Vagina (tissue), 2 donors: Measurements from ENCODE around the gene POU3F3.

Experiments
- POLR2A ChIP-seq, 2 donors: fragments of 450-650 bp; IDR thresholded peaks; one replicate each; pipeline ENCODE4 v1.6.1; 2017; ENCODE audit warnings: antibody characterized with exemption in 2 of 2, mild to moderate bottlenecking in 2 of 2, moderate library complexity in 2 of 2
- TF ChIP-seq, protein P1 (sequence below), 3 experiments: fragments of 450-650 bp in 2 of 3; fragments of 200-600 bp in 1 of 3; sonication (generic) in 1 of 3; IDR thresholded peaks; one replicate each; pipeline ENCODE4 v1.5.1; 2017 to 2019; ENCODE audit warnings: antibody characterized with exemption in 3 of 3, mild to moderate bottlenecking in 2 of 3, moderate library complexity in 2 of 3

DNA sequence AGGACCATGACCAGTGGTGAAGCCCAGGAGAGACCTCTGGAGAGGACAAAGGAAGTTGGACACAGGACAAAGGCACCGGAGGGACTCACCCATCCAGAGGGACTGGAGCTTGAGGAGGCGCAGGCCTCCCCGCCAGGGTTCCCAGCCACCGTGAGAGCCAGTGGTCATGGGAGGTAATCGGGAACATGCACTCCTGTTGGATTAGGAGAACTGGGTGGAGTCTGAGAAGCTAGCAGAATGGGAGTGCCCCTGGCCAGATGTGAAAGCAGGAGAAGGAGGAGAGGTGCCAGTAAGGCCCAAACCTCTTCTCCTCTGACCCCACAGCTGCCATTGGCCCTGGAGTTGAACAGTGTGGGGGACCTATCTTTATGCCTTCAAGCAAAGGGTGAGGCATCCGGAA, 20.3 kb downstream of the POU3F3 start:
- TF ChIP-seq, protein P1, sequence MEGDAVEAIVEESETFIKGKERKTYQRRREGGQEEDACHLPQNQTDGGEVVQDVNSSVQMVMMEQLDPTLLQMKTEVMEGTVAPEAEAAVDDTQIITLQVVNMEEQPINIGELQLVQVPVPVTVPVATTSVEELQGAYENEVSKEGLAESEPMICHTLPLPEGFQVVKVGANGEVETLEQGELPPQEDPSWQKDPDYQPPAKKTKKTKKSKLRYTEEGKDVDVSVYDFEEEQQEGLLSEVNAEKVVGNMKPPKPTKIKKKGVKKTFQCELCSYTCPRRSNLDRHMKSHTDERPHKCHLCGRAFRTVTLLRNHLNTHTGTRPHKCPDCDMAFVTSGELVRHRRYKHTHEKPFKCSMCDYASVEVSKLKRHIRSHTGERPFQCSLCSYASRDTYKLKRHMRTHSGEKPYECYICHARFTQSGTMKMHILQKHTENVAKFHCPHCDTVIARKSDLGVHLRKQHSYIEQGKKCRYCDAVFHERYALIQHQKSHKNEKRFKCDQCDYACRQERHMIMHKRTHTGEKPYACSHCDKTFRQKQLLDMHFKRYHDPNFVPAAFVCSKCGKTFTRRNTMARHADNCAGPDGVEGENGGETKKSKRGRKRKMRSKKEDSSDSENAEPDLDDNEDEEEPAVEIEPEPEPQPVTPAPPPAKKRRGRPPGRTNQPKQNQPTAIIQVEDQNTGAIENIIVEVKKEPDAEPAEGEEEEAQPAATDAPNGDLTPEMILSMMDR (IDR thresholded peaks at IDR 0.05) = no peak
- TF ChIP-seq POLR2A (IDR thresholded peaks at IDR 0.05) = no peak
